Endodermal cell (in vitro differentiated cells): ENCODE data around the gene PBXIP1. TPM values are rescaled to one million over a fixed set of nuclear protein-coding genes. Genes with fewer than 3 reads are reported as not detected.

Source experiments
- DNase-seq: peaks from one replicate; pipeline ENCODE4 v3.0.0-alpha.2; 2017
- H3K27ac ChIP-seq: 2 replicates; pipeline ENCODE4 v1.5.1; 2013; ENCODE audit warnings: mild to moderate bottlenecking, low read depth, low read length, moderate library complexity
- H3K27me3 ChIP-seq: 2 replicates; pipeline ENCODE4 v1.6.1; 2013; ENCODE audit warnings: mild to moderate bottlenecking, low read length, moderate library complexity; ENCODE audit not compliant: insufficient read depth, control insufficient read depth, poor library complexity, severe bottlenecking
- H3K36me3 ChIP-seq: 2 replicates; pipeline ENCODE4 v1.7.0; 2013; ENCODE audit warnings: mild to moderate bottlenecking, low read length, moderate library complexity; ENCODE audit not compliant: control insufficient read depth, insufficient read depth
- H3K4me1 ChIP-seq: one replicate; pipeline ENCODE4 v1.7.0; 2013; ENCODE audit warnings: low read length; ENCODE audit not compliant: control insufficient read depth, insufficient read depth
- H3K4me3 ChIP-seq: 2 replicates; pipeline ENCODE4 v1.5.1; 2013; ENCODE audit warnings: mild to moderate bottlenecking, low read length, moderate library complexity
- H3K9ac ChIP-seq: 2 replicates; pipeline ENCODE4 v1.6.1; 2013; ENCODE audit warnings: mild to moderate bottlenecking, low read length, moderate library complexity; ENCODE audit not compliant: poor library complexity, severe bottlenecking; ENCODE audit errors: extremely low read depth
- H3K9me3 ChIP-seq: 2 replicates; pipeline ENCODE4 v1.6.1; 2013; ENCODE audit warnings: mild to moderate bottlenecking, low read length, moderate library complexity; ENCODE audit not compliant: control insufficient read depth
- H3K27ac Mint-ChIP-seq: 2 replicates; pipeline ENCODE4 v1.8.0; 2020; ENCODE audit warnings: mixed read lengths
- H3K27me3 Mint-ChIP-seq: 2 replicates; pipeline ENCODE4 v1.8.0; 2021; ENCODE audit warnings: mild to moderate bottlenecking, mixed read lengths; ENCODE audit not compliant: insufficient read depth
- H3K36me3 Mint-ChIP-seq: 2 replicates; pipeline ENCODE4 v1.8.0; 2020; ENCODE audit warnings: low read depth, mixed read lengths
- H3K4me1 Mint-ChIP-seq: 2 replicates; pipeline ENCODE4 v1.8.0; 2020; ENCODE audit warnings: mixed read lengths
- H3K4me3 Mint-ChIP-seq: 2 replicates; pipeline ENCODE4 v1.8.0; 2020; ENCODE audit warnings: mild to moderate bottlenecking, moderate library complexity, mixed read lengths
- H3K9me3 Mint-ChIP-seq: 2 replicates; pipeline ENCODE4 v1.8.0; 2020; ENCODE audit warnings: mild to moderate bottlenecking, mixed read lengths
- WGBS, 2 experiments: methylation state at CpG; one replicate each; pipeline versions ENCODE4 v1.1.5 to v1.1.7; 2013; ENCODE audit warnings: missing lambda C conversion rate in 2 of 2, mixed read lengths in 1 of 2; ENCODE audit not compliant: insufficient coverage in 1 of 2, insufficient read length in 1 of 2; 5-methylcytosine and 5-hydroxymethylcytosine counted together
- total RNA-seq, 2 donors: library from RNA; stranded (reverse); fragmentation: NEBNext Ultra II Directional in 1 of 2; extraction: Animal tissue kit (Norgen Biotek cat#: 25700) in 1 of 2; gene quantifications; 2 replicates in 1 of 2; 3 replicates in 1 of 2; pipeline ENCODE4 v1.2.1, GENCODE V29; 2021
- TF ChIP-seq, protein P1 (sequence below): fragments of 200-600 bp; sonication (generic); conservative IDR thresholded peaks from 2 replicates; pipeline ENCODE4 v1.5.0; 2021; ENCODE audit warnings: antibody characterized with exemption, mild to moderate bottlenecking

PBXIP1 gene
- total RNA-seq, 2 donors from 2014 or later: 42.5 to 61.3 TPM

DNA sequence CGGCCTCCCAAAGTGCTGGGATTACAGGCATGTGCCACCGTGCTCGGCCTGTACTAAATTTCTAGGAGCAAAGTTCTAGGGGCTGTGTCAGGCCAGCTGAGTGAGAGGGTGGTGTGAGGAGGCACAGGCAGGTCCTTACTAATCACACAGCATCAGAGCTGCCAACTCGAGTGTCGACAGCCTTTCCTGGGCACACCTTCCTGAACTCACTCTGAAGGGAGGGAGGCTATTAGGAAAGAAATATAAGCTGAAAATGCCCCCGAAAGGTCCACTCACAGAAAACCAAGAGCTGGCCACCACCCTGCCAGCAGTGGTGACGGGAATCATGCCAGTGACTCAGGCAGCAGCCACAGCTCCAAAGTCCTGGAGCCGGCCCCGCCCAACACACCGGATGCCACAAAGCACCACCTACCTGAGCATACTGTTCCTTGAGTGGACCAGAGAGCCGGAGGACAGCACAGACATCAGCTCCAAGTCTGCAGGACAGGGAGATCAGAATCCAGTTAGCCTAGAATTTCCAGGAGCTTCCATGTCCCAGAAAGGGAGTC lies 23.9 kb downstream of the PBXIP1 start:
- Histone ChIP-seq H3K9me3 (no peaks in the 10 kb centered on the region), H3K4me3 (no peak overlapping the region), H3K4me1 (no peaks in the 10 kb centered on the region), H3K9ac (no peak overlapping the region), H3K36me3 (peaks cover 6% of the 10 kb centered on the region), H3K27ac (no peak overlapping the region), H3K27me3 (no peaks in the 10 kb centered on the region)
- 89 to 96% methylated on average over 7 to 11 of the region's 11 CpGs for WGBS, 2 experiments
- DNase-seq: no peak
- no peak overlapping the region for H3K27ac Mint-ChIP-seq
- TF ChIP-seq, protein P1, sequence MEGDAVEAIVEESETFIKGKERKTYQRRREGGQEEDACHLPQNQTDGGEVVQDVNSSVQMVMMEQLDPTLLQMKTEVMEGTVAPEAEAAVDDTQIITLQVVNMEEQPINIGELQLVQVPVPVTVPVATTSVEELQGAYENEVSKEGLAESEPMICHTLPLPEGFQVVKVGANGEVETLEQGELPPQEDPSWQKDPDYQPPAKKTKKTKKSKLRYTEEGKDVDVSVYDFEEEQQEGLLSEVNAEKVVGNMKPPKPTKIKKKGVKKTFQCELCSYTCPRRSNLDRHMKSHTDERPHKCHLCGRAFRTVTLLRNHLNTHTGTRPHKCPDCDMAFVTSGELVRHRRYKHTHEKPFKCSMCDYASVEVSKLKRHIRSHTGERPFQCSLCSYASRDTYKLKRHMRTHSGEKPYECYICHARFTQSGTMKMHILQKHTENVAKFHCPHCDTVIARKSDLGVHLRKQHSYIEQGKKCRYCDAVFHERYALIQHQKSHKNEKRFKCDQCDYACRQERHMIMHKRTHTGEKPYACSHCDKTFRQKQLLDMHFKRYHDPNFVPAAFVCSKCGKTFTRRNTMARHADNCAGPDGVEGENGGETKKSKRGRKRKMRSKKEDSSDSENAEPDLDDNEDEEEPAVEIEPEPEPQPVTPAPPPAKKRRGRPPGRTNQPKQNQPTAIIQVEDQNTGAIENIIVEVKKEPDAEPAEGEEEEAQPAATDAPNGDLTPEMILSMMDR: no peak
- peaks cover 16% of the 10 kb centered on the region for H3K36me3 Mint-ChIP-seq
- H3K4me1 Mint-ChIP-seq: peaks cover 3% of the 10 kb centered on the region
- H3K9me3 Mint-ChIP-seq: no peaks in the 10 kb centered on the region
- H3K4me3 Mint-ChIP-seq: no peak overlapping the region
- peaks cover 2% of the 10 kb centered on the region for H3K27me3 Mint-ChIP-seq

DNA sequence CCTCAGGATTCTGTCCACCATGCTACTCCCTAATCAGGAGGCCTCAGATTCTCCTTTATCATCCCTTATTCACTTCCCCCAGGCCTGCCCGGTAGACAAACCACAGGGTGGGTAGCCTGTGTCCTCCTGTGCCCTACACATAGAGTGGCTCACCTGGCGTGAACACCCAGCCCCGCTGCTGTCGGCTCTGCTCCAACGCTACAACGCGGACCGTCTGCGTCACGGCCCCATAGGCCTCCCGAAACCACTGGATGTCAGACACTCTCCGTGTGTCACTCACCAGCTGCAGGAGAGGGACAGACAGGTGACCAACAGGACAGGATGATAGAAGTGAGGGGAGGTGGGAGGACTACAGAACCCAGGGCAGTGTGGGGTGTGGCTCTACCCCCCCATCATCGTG lies 29.7 kb downstream of the PBXIP1 start:
- Mint-ChIP-seq H3K4me1 (no peaks in the 10 kb centered on the region), H3K27me3 (no peaks in the 10 kb centered on the region), H3K27ac (no peak overlapping the region), H3K4me3 (no peak overlapping the region), H3K9me3 (no peaks in the 10 kb centered on the region), H3K36me3 (peaks cover 35% of the 10 kb centered on the region)
- no peak for DNase-seq
- no peaks in the 10 kb centered on the region for H3K9me3 ChIP-seq
- 95% methylated on average over 13 of the region's 13 CpGs for WGBS, 2 experiments
- no peaks in the 10 kb centered on the region for H3K27me3 ChIP-seq
- no peak overlapping the region for H3K4me3 ChIP-seq
- no peak overlapping the region for H3K9ac ChIP-seq
- TF ChIP-seq, protein P1: no peak
- peaks cover 12% of the 10 kb centered on the region for H3K36me3 ChIP-seq
- H3K4me1 ChIP-seq: no peaks in the 10 kb centered on the region
- no peak overlapping the region for H3K27ac ChIP-seq

DNA sequence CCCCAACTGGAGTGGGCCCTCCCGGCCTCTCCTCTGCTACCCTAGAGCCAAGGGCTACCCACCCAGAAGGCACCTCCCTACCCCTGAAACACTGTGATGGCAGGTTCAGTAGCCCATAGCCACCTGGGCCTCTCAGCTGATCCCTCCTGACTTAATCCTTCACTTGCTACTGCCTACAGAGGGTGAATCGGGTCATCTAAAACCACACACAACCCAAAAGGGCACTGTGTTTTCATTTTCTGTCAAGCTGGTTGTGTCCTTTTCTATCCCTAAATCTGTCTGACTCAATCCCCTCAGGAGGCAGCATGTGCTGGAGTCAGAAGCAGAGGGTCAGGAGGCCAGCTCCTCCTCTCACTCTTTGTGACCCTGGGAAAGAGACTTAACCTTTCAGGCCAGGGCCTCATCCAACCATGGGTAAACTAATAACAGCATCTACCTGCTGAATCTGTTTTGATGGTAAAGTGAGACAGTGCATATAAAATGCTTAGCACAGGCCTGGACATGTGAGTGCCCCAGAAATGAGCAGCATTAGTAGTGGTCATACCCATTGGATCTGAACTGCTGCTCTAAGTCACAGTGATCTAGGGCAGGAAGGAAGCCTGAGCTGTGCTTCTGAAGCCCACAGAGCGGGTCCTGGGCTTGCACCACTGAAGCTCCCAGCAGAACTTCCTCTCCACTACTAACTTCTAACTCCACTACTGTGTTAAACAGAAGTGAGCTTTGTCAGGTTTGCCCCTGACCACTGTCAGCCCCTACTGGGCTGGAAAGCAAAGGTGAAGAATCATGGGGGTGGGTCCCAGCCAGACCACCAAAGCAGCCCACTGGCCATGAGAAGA lies 30.3 kb downstream of the PBXIP1 start:
- Histone ChIP-seq H3K4me3 (no peak overlapping the region), H3K36me3 (peaks cover 12% of the 10 kb centered on the region), H3K27me3 (no peaks in the 10 kb centered on the region), H3K4me1 (no peaks in the 10 kb centered on the region), H3K27ac (no peak overlapping the region), H3K9me3 (no peaks in the 10 kb centered on the region), H3K9ac (no peak overlapping the region)
- H3K4me1 Mint-ChIP-seq: no peaks in the 10 kb centered on the region
- H3K36me3 Mint-ChIP-seq: peaks cover 35% of the 10 kb centered on the region
- H3K27ac Mint-ChIP-seq: no peak overlapping the region
- H3K27me3 Mint-ChIP-seq: no peaks in the 10 kb centered on the region
- TF ChIP-seq, protein P1: no peak
- no peak for DNase-seq
- no peak overlapping the region for H3K4me3 Mint-ChIP-seq
- WGBS, 2 experiments: 91 to 100% methylated on average over 1 to 3 of the region's 3 CpGs
- no peaks in the 10 kb centered on the region for H3K9me3 Mint-ChIP-seq
